K562 (cell line): ENCODE data around the gene ERP44. TPM values are rescaled to one million over a fixed set of nuclear protein-coding genes. Genes with fewer than 3 reads are reported as not detected.
A peak's percentile ranks its signal among the peaks of the same experiment; 100 is the strongest.

Experiments used
- CBX3 ChIP-seq, 2 experiments: IDR thresholded peaks; 1 replicate in 1 of 2; 2 replicates in 1 of 2; pipeline ENCODE4 v1.6.1; 2012; ENCODE audit warnings: inconsistent platforms in 2 of 2, low read length in 2 of 2, borderline replicate concordance in 1 of 2, control low read depth in 1 of 2
- CREB3 ChIP-seq: fragments of 450-650 bp; conservative IDR thresholded peaks from 2 replicates; pipeline ENCODE4 v1.6.1; 2016; ENCODE audit warnings: missing genetic modification characterization, low read depth, mild to moderate bottlenecking, missing compliant biosample characterization, moderate library complexity
- CXXC5 ChIP-seq: fragments of 250-450 bp; sonication (Bioruptor Pico); IDR thresholded peaks from 2 replicates; pipeline ENCODE4 v1.8.0; 2022; ENCODE audit warnings: inconsistent platforms, mild to moderate bottlenecking, moderate library complexity
- EP300 ChIP-seq: IDR thresholded peaks from 2 replicates; pipeline ENCODE4 v1.6.1; 2012; ENCODE audit warnings: low read length, improper control_type of control experiment
- FOXK1 ChIP-seq: sonication (generic); formaldehyde crosslinking; IDR thresholded peaks from 2 replicates; pipeline ENCODE4 v1.8.0; 2022; ENCODE audit warnings: missing genetic modification reagents, mild to moderate bottlenecking, borderline replicate concordance
- IRF2 ChIP-seq: sonication (generic); formaldehyde crosslinking; IDR thresholded peaks from 2 replicates; pipeline ENCODE4 v1.8.1; 2022; ENCODE audit warnings: mild to moderate bottlenecking, missing genetic modification reagents
- JUND ChIP-seq, 2 experiments: IDR thresholded peaks; 2 replicates in 1 of 2; 3 replicates in 1 of 2; pipeline ENCODE4 v1.6.1; 2011; ENCODE audit warnings: borderline replicate concordance in 2 of 2, low read depth in 2 of 2, low read length in 2 of 2, improper control_type of control experiment in 1 of 2, missing biosample characterization in 1 of 2, missing genetic modification characterization in 1 of 2, missing genetic modification reagents in 1 of 2
- LCOR ChIP-seq: sonication (generic); formaldehyde crosslinking; IDR thresholded peaks from 2 replicates; pipeline ENCODE4 v1.8.0; 2022; ENCODE audit warnings: mild to moderate bottlenecking, missing genetic modification reagents
- MEF2D ChIP-seq: conservative IDR thresholded peaks from 2 replicates; pipeline ENCODE4 v1.6.1; 2016; ENCODE audit warnings: low read depth, missing genetic modification characterization, missing compliant biosample characterization
- RB1 ChIP-seq: fragments of 450-650 bp; IDR thresholded peaks from 2 replicates; pipeline ENCODE4 v1.6.1; 2017; ENCODE audit warnings: low read depth, mild to moderate bottlenecking
- SMAD1 ChIP-seq: fragments of 150-350 bp; IDR thresholded peaks from 2 replicates; pipeline ENCODE4 v1.6.1; 2014; ENCODE audit warnings: low read length, low read depth; ENCODE audit not compliant: partially characterized antibody
- SRSF9 ChIP-seq: fragments of 200-400 bp; formaldehyde crosslinking; IDR thresholded peaks from 2 replicates; pipeline ENCODE4 v1.6.1; 2017; ENCODE audit warnings: low read depth, low read length, borderline replicate concordance
- STAT5A ChIP-seq: IDR thresholded peaks from 2 replicates; pipeline ENCODE4 v1.6.1; 2012; ENCODE audit warnings: low read length, inconsistent platforms, borderline replicate concordance
- TAL1 ChIP-seq: fragments of 450-650 bp; IDR thresholded peaks from 2 replicates; pipeline ENCODE4 v1.6.1; 2016; ENCODE audit warnings: mild to moderate bottlenecking
- TCF7 ChIP-seq: sonication (generic); IDR thresholded peaks from 2 replicates; pipeline ENCODE4 v1.6.1; 2016; ENCODE audit warnings: antibody characterized with exemption, borderline replicate concordance
- THRAP3 ChIP-seq: fragments of 450-650 bp; IDR thresholded peaks from 2 replicates; pipeline ENCODE4 v1.6.1; 2016; ENCODE audit warnings: mild to moderate bottlenecking, inconsistent platforms, borderline replicate concordance
- ZBTB26 ChIP-seq: fragments of 450-650 bp; formaldehyde crosslinking; IDR thresholded peaks from 2 replicates; pipeline ENCODE4 v1.4.0; 2022; ENCODE audit warnings: missing genetic modification characterization
- ZBTB43 ChIP-seq: sonication (generic); formaldehyde crosslinking; IDR thresholded peaks from 2 replicates; pipeline ENCODE4 v1.8.0; 2023; ENCODE audit warnings: mild to moderate bottlenecking, missing genetic modification reagents
- ZKSCAN8 ChIP-seq: fragments of 200-800 bp; sonication (Bioruptor generic); IDR thresholded peaks from 2 replicates; pipeline ENCODE4 v1.6.1; 2016; ENCODE audit warnings: missing genetic modification characterization, missing compliant biosample characterization
- ZNF354B ChIP-seq: fragments of 250-450 bp; sonication (Bioruptor Pico); IDR thresholded peaks from 2 replicates; pipeline ENCODE4 v1.4.0; 2020
- polyA plus RNA-seq, 8 experiments: library from polyadenylated mRNA; depleted of rRNA in 4 of 8; stranded (reverse) in 5 of 8; unstranded in 3 of 8; fragments of >200 nt; fragmentation: Nextera tagmentation in 2 of 8; fragmentation: Illumina TruSeq in 1 of 8; extraction: Ambion mirVana in 2 of 8; extraction: Trizol in 1 of 8; gene quantifications; 2 replicates each; pipeline versions ENCODE4 v1.2.1 to v1.2.3, GENCODE V29; 2011 to 2014; ENCODE audit warnings: inconsistent platforms in 1 of 8, missing spikeins in 1 of 8
- total RNA-seq, 7 experiments: library from RNA; depleted of rRNA in 6 of 7; stranded (reverse); fragments of >200 nt in 6 of 7; fragmentation: Illumina TruSeq in 2 of 7; extraction: Trizol in 2 of 7; gene quantifications; 2 replicates each; pipeline versions ENCODE4 v1.2.1 to v1.2.3, GENCODE V29; 2011 to 2021; ENCODE audit warnings: low replicate concordance in 1 of 7
- TF ChIP-seq, protein P1 (sequence below): sonication (generic); formaldehyde crosslinking; IDR thresholded peaks from 2 replicates; pipeline ENCODE4 v1.8.1; 2023; ENCODE audit warnings: mild to moderate bottlenecking, missing genetic modification reagents, moderate library complexity

The ERP44 gene
- total and polyA plus RNA-seq, 9 of the 15 experiments (the other 6 are each of a cell fraction or from before 2014, with no cell fraction given), result 9.2 to 23.4 (median 13.6) TPM

DNA sequence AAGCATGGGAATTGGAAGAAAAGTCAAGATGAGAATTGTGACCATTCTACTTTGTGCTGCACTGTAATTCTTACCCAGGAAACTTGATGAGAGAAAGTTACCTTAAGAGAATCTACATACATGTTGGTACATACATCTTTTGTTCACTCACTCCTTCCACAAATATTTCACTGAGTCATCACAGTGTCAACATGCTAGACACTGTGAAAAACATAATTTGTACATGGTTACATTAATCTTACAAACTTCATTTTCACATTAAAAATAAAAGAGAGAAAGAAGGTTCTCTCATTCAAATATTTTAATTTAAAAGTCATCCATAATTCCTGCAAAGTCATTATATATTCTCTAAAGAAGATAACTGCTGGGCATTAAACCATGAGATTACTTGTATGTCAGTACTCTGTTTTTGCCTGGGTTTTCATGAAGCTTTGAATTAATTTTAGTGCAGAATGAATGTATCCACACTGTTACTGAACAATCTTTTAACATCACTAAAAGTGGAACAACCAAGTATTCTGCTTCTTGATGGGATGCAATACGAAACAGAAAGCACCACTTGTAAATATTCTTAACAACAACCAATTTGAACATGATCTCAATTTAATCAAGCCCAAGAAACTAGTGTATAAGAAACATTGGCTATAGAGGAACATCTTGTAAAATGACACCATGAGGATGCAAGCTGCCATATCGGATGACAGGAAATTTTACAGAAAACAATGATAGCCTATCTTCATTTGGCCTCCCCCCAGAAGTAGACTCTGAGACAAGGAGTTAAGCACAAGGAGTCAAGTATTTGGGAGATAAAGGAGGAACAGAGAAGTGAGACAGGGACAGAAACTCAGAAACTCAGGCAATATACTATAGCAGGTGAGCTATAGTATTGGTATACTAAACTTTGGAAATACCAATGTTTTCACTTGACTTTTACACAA lies 28.4 kb downstream of the ERP44 start (continued):
- TF ChIP-seq, protein P1, sequence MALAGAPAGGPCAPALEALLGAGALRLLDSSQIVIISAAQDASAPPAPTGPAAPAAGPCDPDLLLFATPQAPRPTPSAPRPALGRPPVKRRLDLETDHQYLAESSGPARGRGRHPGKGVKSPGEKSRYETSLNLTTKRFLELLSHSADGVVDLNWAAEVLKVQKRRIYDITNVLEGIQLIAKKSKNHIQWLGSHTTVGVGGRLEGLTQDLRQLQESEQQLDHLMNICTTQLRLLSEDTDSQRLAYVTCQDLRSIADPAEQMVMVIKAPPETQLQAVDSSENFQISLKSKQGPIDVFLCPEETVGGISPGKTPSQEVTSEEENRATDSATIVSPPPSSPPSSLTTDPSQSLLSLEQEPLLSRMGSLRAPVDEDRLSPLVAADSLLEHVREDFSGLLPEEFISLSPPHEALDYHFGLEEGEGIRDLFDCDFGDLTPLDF, result no peak
- TF ChIP-seq TAL1 (peak; percentile 84), SRSF9 (no peak), ZKSCAN8 (CRISPR knock-in tag) (no peak), CBX3 (IDR thresholded peaks at IDR 0.05; ENCODE audit: borderline replicate concordance in 1 of 2, low read length in 2 of 2) (0 out of 3 replicates have a peak, but pooled peaks of 1 of the 2 experiments have one; percentile 38), CREB3 (tag) (no peak), STAT5A (peak; percentile 69; the same call in 1 of the 2 replicates), ZNF354B (no peak), ZBTB26 (CRISPR knock-in tag) (no peak), JUND (IDR thresholded peaks at IDR 0.05; ENCODE audit: borderline replicate concordance, low read depth, low read length) (peak; percentile 57; the same call in 1 of the 2 replicates), JUND (tag; IDR thresholded peaks at IDR 0.05; ENCODE audit: borderline replicate concordance, low read depth, low read length) (peak; percentile 31; the same call in 1 of the 3 replicates), LCOR (CRISPR knock-in tag) (no peak), SMAD1 (no peak), FOXK1 (CRISPR knock-in tag) (no peak), TCF7 (no peak), RB1 (no peak), MEF2D (tag) (no peak), IRF2 (no peak), EP300 (peak; percentile 79; the same call in 1 of the 2 replicates), ZBTB43 (CRISPR knock-in tag) (no peak), THRAP3 (no peak), CXXC5 (CRISPR knock-in tag) (peak; percentile 37; the same call in 1 of the 2 replicates)
